GM12873 (cell line): ENCODE data around the gene PLEKHN1.

Source experiments
- CTCF ChIP-seq: IDR thresholded peaks from 2 replicates; pipeline ENCODE4 v1.5.1; 2012; ENCODE audit warnings: low read depth, mild to moderate bottlenecking, moderate library complexity, low read length, control low read depth; ENCODE audit not compliant: insufficient read depth; ENCODE audit errors: missing control alignments

PLEKHN1 gene

GRCh38 chr1:981491-981954 is 15.2 kb downstream of the PLEKHN1 start:
- TF ChIP-seq CTCF, result no peak

- no peak for TF ChIP-seq CTCF
Measured at GRCh38 chr1:981955-982558, 15.8 kb downstream of the PLEKHN1 start, which contains the start of gene PERM1. Gene PERM1, minus strand, starts transcription at chr1:982093. Its CDS starts 1,064 bp downstream, at chr1:981029.

- TF ChIP-seq CTCF, result no peak
Measured at GRCh38 chr1:982765-983436, 16.6 kb downstream of the PLEKHN1 start.

- TF ChIP-seq CTCF, result peak; percentile 85
Measured at GRCh38 chr1:983798-984475, 17.7 kb downstream of the PLEKHN1 start.

- no peak for TF ChIP-seq CTCF
Measured at GRCh38 chr1:984476-984814, 18.2 kb downstream of the PLEKHN1 start.

GRCh38 chr1:985126-985525 is 18.8 kb downstream of the PLEKHN1 start:
- no peak for TF ChIP-seq CTCF

- TF ChIP-seq CTCF, result no peak
Measured at GRCh38 chr1:991895-992294, 25.6 kb downstream of the PLEKHN1 start.
